ENCODE measurements around the gene RAP1GAP2. TPM values are rescaled to one million over a fixed set of nuclear protein-coding genes. Genes with fewer than 3 reads are reported as not detected.

Gene RAP1GAP2
- total and polyA plus RNA-seq, 7 donors = 0.25 to 2.0 (median 0.84) TPM

DNA sequence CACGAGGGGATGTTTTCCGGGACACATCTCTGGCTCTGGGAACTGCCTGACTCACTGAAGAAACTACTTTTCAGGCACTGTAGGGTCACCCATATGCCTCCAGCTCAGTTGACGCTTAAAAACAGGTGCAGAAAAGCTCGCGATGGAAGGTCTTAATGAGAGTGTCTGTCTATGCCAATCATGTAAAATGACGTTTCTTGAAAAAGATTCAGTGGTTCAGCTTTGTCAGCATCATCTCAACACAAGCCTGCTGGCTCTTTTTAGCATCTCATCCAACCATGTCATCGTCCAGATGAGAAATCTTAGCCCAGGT lies 239.7 kb downstream of the RAP1GAP2 start:
- no peak overlapping the region for H3K27ac ChIP-seq
- no peaks in the 10 kb centered on the region for H3K4me1 ChIP-seq
- no peak for DNase-seq
- TF ChIP-seq, protein P1, sequence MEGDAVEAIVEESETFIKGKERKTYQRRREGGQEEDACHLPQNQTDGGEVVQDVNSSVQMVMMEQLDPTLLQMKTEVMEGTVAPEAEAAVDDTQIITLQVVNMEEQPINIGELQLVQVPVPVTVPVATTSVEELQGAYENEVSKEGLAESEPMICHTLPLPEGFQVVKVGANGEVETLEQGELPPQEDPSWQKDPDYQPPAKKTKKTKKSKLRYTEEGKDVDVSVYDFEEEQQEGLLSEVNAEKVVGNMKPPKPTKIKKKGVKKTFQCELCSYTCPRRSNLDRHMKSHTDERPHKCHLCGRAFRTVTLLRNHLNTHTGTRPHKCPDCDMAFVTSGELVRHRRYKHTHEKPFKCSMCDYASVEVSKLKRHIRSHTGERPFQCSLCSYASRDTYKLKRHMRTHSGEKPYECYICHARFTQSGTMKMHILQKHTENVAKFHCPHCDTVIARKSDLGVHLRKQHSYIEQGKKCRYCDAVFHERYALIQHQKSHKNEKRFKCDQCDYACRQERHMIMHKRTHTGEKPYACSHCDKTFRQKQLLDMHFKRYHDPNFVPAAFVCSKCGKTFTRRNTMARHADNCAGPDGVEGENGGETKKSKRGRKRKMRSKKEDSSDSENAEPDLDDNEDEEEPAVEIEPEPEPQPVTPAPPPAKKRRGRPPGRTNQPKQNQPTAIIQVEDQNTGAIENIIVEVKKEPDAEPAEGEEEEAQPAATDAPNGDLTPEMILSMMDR (IDR thresholded peaks at IDR 0.05) = no peak
- 38 to 56% (median 42%) methylated on average over 7 of the region's 7 CpGs for WGBS, 3 donors
- ATAC-seq = no peak
- no peaks in the 10 kb centered on the region for H3K36me3 ChIP-seq (ENCODE audit: insufficient read depth in 1 of 2, low read depth in 1 of 2)
- no peak overlapping the region for H3K4me3 ChIP-seq
- intact Hi-C loops (cut with DNase I) = no loop called here
- no peaks in the 10 kb centered on the region for H3K9me3 ChIP-seq
- peaks cover 0 to 15% (median 4%) of the 10 kb centered on the region in 3 donors for H3K27me3 ChIP-seq (ENCODE audit: insufficient read depth in 3 of 3, low read length in 2 of 3)

DNA sequence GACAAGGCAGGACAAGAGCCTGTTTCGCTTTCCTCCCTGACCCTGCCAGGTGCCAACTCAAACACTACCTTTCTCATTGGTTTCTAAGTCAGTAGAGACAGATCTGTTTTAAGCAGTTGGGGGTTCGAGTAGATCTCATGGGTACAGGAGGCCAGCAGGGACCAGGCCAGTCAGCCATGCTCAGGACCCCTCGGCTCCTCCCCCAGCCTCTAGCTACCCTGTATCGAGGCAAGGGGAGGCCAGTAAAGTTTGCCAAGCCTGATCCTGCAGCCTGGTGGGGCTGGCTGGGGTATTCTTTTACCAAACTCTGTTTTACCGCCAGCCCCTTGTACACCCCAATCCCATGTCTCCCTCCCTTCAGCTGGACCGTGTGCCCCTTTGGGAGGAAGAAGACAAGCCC lies 240.6 kb downstream of the RAP1GAP2 start:
- DNase-seq = no peak
- intact Hi-C loops (cut with DNase I) = no loop called here
- ATAC-seq = no peak

DNA sequence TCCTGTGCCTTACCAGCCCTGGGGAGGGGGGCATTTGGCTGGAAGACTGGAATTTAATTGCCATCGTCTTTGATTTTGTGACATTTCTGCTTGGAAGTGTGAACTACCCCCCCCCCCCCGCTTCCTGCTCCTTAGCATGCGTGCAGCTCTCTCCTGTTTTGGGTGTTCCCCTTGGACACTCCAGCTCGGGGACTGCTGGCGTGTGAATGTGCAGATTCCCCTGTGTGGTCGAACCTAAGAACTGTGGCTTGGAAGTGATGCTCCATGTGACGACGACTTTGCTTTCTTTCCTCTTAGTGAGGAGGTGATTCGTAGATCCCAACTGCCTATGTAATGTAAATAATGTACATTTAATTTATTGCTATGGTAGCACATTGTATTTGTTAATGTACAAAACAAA lies 241.0 kb downstream of the RAP1GAP2 start:
- WGBS, 3 donors = 69 to 73% (median 72%) methylated on average over 8 to 9 of the region's 9 CpGs
- TF ChIP-seq, protein P1 (IDR thresholded peaks at IDR 0.05) = no peak
- Histone ChIP-seq H3K36me3 (ENCODE audit: insufficient read depth in 1 of 2, low read depth in 1 of 2) (no peaks in the 10 kb centered on the region), H3K4me1 (no peaks in the 10 kb centered on the region), H3K4me3 (no peak overlapping the region), H3K27me3 (ENCODE audit: insufficient read depth in 3 of 3, low read length in 2 of 3) (peaks cover 0 to 20% (median 4%) of the 10 kb centered on the region in 3 donors), H3K27ac (no peak overlapping the region), H3K9me3 (no peaks in the 10 kb centered on the region)
- no peak for DNase-seq
- no peak for ATAC-seq
- intact Hi-C loops (cut with DNase I) = no loop called here

More for the DNA sequence above, 240.6 kb downstream of the RAP1GAP2 start:
- Histone ChIP-seq H3K4me1 (no peaks in the 10 kb centered on the region), H3K9me3 (no peaks in the 10 kb centered on the region), H3K36me3 (ENCODE audit: insufficient read depth in 1 of 2, low read depth in 1 of 2) (no peaks in the 10 kb centered on the region), H3K4me3 (no peak overlapping the region), H3K27ac (no peak overlapping the region), H3K27me3 (ENCODE audit: insufficient read depth in 3 of 3, low read length in 2 of 3) (peaks cover 0 to 19% (median 4%) of the 10 kb centered on the region in 3 donors)
- 76 to 82% (median 77%) methylated on average over 6 of the region's 6 CpGs for WGBS, 3 donors
- TF ChIP-seq, protein P1 (IDR thresholded peaks at IDR 0.05) = no peak

DNA sequence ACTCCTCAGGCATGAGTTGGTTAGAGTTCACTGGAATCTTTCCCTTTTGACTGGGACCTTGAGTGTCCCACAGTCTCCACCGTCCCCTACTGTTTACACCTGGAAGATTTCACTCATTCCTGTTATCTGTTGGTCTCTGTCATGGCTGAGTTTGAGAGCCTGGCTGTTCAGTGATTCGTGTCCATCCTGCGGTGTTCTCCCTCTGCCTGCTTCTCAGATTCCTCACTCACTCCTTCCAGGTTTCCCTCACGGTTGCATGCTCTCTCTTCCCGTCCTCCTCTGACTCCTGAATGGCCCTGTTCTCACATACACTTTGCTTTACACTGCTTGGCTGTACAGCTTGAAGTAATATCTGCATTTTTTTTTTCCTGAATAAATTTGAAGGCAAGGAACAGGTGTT lies 242.7 kb downstream of the RAP1GAP2 start:
- no peak overlapping the region for H3K27ac ChIP-seq
- no peaks in the 10 kb centered on the region for H3K36me3 ChIP-seq (ENCODE audit: insufficient read depth in 1 of 2, low read depth in 1 of 2)
- no peak overlapping the region for H3K4me3 ChIP-seq
- ATAC-seq = no peak
- H3K4me1 ChIP-seq = no peaks in the 10 kb centered on the region
- peaks cover 6% of the 10 kb centered on the region for H3K9me3 ChIP-seq
- H3K27me3 ChIP-seq (ENCODE audit: insufficient read depth in 3 of 3, low read length in 2 of 3) = peaks cover 0 to 21% (median 4%) of the 10 kb centered on the region in 3 donors
- TF ChIP-seq, protein P1 (IDR thresholded peaks at IDR 0.05) = no peak
- WGBS, 3 donors = 25 to 42% (median 30%) methylated on average over 5 of the region's 5 CpGs
- intact Hi-C loops (cut with DNase I) = no loop called here
- no peak for DNase-seq

DNA sequence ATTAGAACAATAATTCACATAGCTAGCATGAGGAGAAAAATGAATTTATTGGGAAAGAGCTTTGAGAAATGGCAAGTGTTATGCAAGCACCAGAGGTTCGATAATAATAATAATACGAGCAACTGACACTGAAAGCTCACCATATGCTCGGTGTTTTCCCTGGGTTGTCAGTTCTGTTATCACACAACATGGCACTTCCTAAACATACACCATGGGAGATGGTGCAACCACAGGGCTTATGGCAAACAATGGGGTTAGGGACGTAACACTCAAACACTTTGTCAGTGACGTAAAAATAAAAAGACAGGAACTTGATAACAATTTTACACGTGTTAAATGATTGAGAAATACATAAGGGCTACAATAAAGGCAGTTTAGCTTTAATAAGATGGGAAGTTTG lies 243.5 kb downstream of the RAP1GAP2 start:
- Histone ChIP-seq H3K27me3 (ENCODE audit: insufficient read depth in 3 of 3, low read length in 2 of 3) (peaks cover 0 to 21% (median 5%) of the 10 kb centered on the region in 3 donors), H3K27ac (no peak overlapping the region), H3K36me3 (ENCODE audit: insufficient read depth in 1 of 2, low read depth in 1 of 2) (no peaks in the 10 kb centered on the region), H3K4me1 (no peaks in the 10 kb centered on the region), H3K9me3 (peaks cover 10% of the 10 kb centered on the region), H3K4me3 (no peak overlapping the region)
- DNase-seq (no peak), ATAC-seq (no peak)
- intact Hi-C loops (cut with DNase I) = no loop called here
- 60 to 74% (median 67%) methylated on average over 6 of the region's 6 CpGs for WGBS, 3 donors
- TF ChIP-seq, protein P1 (IDR thresholded peaks at IDR 0.05) = no peak

Measured in psoas muscle (tissue), 8 donors.